Mesendoderm (in vitro differentiated cells): Measurements from ENCODE around the gene PARP8.

ENCODE experiments used
- DNase-seq: peaks from one replicate; pipeline ENCODE4 v3.0.0; 2013
- H2AK5ac ChIP-seq: 2 replicates; pipeline ENCODE4 v1.6.1; 2013; ENCODE audit warnings: low read length, inconsistent platforms
- H2BK120ac ChIP-seq: 2 replicates; pipeline ENCODE4 v1.6.1; 2013; ENCODE audit warnings: low read depth, mild to moderate bottlenecking, low read length, moderate library complexity, mixed read lengths
- H2BK15ac ChIP-seq: replicated peaks from 2 replicates; pipeline ENCODE4 v1.6.1; 2013; ENCODE audit warnings: low read depth, mild to moderate bottlenecking, moderate library complexity
- H2BK5ac ChIP-seq: 2 replicates; pipeline ENCODE4 v1.6.1; 2013; ENCODE audit warnings: low read length, inconsistent platforms
- H3K18ac ChIP-seq: 2 replicates; pipeline ENCODE4 v1.6.1; 2013; ENCODE audit warnings: mild to moderate bottlenecking, low read length, mixed read lengths
- H3K23ac ChIP-seq: one replicate; pipeline ENCODE4 v1.6.1; 2013; ENCODE audit warnings: low read length
- H3K27ac ChIP-seq: 2 replicates; pipeline ENCODE4 v1.5.1; 2013; ENCODE audit warnings: low read depth, mild to moderate bottlenecking, inconsistent platforms, low read length, moderate library complexity
- H3K27me3 ChIP-seq: 2 replicates; pipeline ENCODE4 v1.6.1; 2013; ENCODE audit warnings: low read length, control low read depth, mild to moderate bottlenecking, inconsistent platforms; ENCODE audit not compliant: insufficient read depth, poor library complexity
- H3K36me3 ChIP-seq: 2 replicates; pipeline ENCODE4 v1.6.1; 2013; ENCODE audit warnings: low read length, inconsistent platforms; ENCODE audit not compliant: control insufficient read depth, insufficient read depth
- H3K4ac ChIP-seq: one replicate; pipeline ENCODE4 v1.6.1; 2013; ENCODE audit warnings: low read depth, mild to moderate bottlenecking, low read length, moderate library complexity
- H3K4me1 ChIP-seq: 2 replicates; pipeline ENCODE4 v1.6.1; 2013; ENCODE audit warnings: low read depth, low read length, inconsistent platforms; ENCODE audit not compliant: control insufficient read depth
- H3K4me2 ChIP-seq: 2 replicates; pipeline ENCODE4 v1.6.1; 2013; ENCODE audit warnings: low read length
- H3K4me3 ChIP-seq: 2 replicates; pipeline ENCODE4 v1.5.1; 2013; ENCODE audit warnings: mild to moderate bottlenecking, low read length
- H3K56ac ChIP-seq: one replicate; pipeline ENCODE4 v1.6.1; 2013; ENCODE audit warnings: low read length
- H3K79me1 ChIP-seq: 2 replicates; pipeline ENCODE4 v1.6.1; 2013; ENCODE audit warnings: low read length, inconsistent platforms
- H3K79me2 ChIP-seq: 2 replicates; pipeline ENCODE4 v1.6.1; 2013; ENCODE audit warnings: mild to moderate bottlenecking, low read length; ENCODE audit not compliant: control insufficient read depth, insufficient read depth
- H3K9ac ChIP-seq: 2 replicates; pipeline ENCODE4 v1.6.1; 2013; ENCODE audit warnings: low read length, inconsistent platforms
- H4K5ac ChIP-seq: one replicate; pipeline ENCODE4 v1.6.1; 2013; ENCODE audit warnings: low read length
- H4K8ac ChIP-seq: one replicate; pipeline ENCODE4 v1.6.1; 2013; ENCODE audit warnings: low read depth, mild to moderate bottlenecking, control low read depth, low read length, moderate library complexity
- WGBS: extraction: QIAGEN DNeasy Blood & Tissue Kit; methylation state at CpG from one replicate; pipeline ENCODE4 v1.1.7; 2013; ENCODE audit warnings: low lambda C conversion rate, missing lambda C conversion rate; ENCODE audit not compliant: insufficient coverage; ENCODE audit errors: extremely low coverage; 5-methylcytosine and 5-hydroxymethylcytosine counted together

PARP8 gene

GRCh38 chr5:50881407-50881806, 215.0 kb downstream of the PARP8 start:
- Histone ChIP-seq H3K4ac (no peak overlapping the region), H3K27me3 (no peaks in the 10 kb centered on the region), H2BK15ac (no peak overlapping the region), H4K8ac (no peak overlapping the region), H3K23ac (no peak overlapping the region), H3K4me1 (no peaks in the 10 kb centered on the region), H3K36me3 (no peaks in the 10 kb centered on the region), H3K4me3 (no peak overlapping the region), H3K79me2 (no peaks in the 10 kb centered on the region), H2BK5ac (no peak overlapping the region), H3K27ac (no peak overlapping the region), H2BK120ac (no peak overlapping the region), H3K79me1 (no peaks in the 10 kb centered on the region), H3K4me2 (no peak overlapping the region), H4K5ac (no peak overlapping the region), H3K18ac (no peak overlapping the region), H2AK5ac (no peak overlapping the region), H3K9ac (no peak overlapping the region), H3K56ac (no peak overlapping the region)
- no peak for DNase-seq
- no CpG with 5 or more reads among the region's 3 CpGs for WGBS

DNA sequence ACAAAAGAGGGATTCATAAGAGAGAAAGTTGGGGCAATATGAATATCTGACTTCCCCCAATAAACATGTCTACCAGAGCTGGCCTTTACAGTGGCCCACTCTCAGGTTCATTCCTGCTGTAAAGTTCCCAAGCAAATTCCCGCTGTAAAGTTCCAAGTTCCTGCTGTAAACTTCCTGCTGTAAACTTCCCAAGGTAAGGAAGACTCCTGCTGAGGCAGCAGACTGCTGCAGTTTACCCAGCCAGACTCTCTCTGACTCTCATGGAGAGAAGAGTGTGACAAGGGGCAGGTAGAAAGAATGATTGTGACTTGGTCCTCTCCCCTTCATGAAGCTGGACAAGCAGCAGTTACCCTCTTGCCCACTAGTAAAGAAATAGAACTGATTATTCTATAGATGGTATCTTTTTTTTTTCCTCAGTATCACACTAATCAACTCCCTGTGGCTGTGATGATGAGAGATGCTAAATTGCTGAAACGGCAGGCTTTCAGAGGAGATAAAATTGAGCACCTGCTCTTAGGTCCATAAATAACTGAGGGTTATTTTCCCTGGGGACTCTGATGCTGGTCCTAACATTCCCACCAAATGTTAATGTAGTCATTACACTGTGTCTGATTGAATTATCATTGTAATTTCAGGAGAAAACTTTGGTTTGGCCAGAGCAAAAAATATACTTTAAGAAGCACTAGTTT, 220.4 kb downstream of the PARP8 start:
- Histone ChIP-seq H3K4me1 (no peaks in the 10 kb centered on the region), H2AK5ac (no peak overlapping the region), H3K4ac (no peak overlapping the region), H4K8ac (no peak overlapping the region), H2BK5ac (no peak overlapping the region), H3K36me3 (no peaks in the 10 kb centered on the region), H3K9ac (no peak overlapping the region), H3K4me3 (no peak overlapping the region), H3K4me2 (no peak overlapping the region), H3K27me3 (no peaks in the 10 kb centered on the region), H3K79me1 (no peaks in the 10 kb centered on the region), H3K79me2 (no peaks in the 10 kb centered on the region), H3K18ac (no peak overlapping the region), H3K56ac (no peak overlapping the region), H2BK15ac (no peak overlapping the region), H3K27ac (no peak overlapping the region), H2BK120ac (no peak overlapping the region), H3K23ac (no peak overlapping the region), H4K5ac (no peak overlapping the region)
- DNase-seq, result peak; percentile 46
- WGBS, result no CpG with 5 or more reads among the region's 2 CpGs

- Histone ChIP-seq H3K36me3 (no peaks in the 10 kb centered on the region), H2AK5ac (no peak overlapping the region), H3K23ac (no peak overlapping the region), H2BK120ac (no peak overlapping the region), H2BK5ac (no peak overlapping the region), H4K5ac (no peak overlapping the region), H3K79me1 (no peaks in the 10 kb centered on the region), H3K4me1 (no peaks in the 10 kb centered on the region), H3K4me2 (no peak overlapping the region), H2BK15ac (no peak overlapping the region), H3K9ac (no peak overlapping the region), H4K8ac (peak overlapping the region; percentile 28), H3K27me3 (no peaks in the 10 kb centered on the region), H3K27ac (no peak overlapping the region), H3K18ac (no peak overlapping the region), H3K79me2 (no peaks in the 10 kb centered on the region), H3K4me3 (no peak overlapping the region), H3K4ac (no peak overlapping the region), H3K56ac (no peak overlapping the region)
- WGBS, result no CpG with 5 or more reads among the region's 3 CpGs
- DNase-seq, result no peak
Measured at GRCh38 chr5:50887889-50888633, 221.6 kb downstream of the PARP8 start.

DNA sequence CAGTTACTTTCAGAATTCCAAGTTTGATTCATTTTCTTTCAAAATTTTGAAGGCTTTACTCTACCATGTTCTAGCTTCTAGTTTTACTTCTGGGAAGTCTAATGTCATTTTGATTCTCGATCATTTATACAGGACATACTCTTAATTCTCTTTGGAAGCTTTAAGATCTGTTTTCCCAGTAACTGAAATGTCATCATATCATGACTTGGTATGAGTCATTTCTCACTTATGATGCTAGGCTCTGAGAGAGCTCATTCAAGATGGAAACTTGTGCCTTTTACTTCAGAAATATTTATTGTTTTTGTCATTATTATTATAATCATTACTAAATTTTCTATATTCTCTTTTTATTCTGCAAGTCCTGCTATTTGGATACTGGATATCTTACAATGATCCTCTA, 222.3 kb downstream of the PARP8 start:
- H3K79me2 ChIP-seq, result no peaks in the 10 kb centered on the region
- H3K9ac ChIP-seq, result no peak overlapping the region
- H3K4ac ChIP-seq, result no peak overlapping the region
- H4K5ac ChIP-seq, result no peak overlapping the region
- no peak overlapping the region for H3K4me2 ChIP-seq
- no peak overlapping the region for H2AK5ac ChIP-seq
- H3K4me1 ChIP-seq, result no peaks in the 10 kb centered on the region
- H2BK5ac ChIP-seq, result no peak overlapping the region
- no peak overlapping the region for H3K18ac ChIP-seq
- H3K36me3 ChIP-seq, result no peaks in the 10 kb centered on the region
- no peak overlapping the region for H3K4me3 ChIP-seq
- H2BK120ac ChIP-seq, result no peak overlapping the region
- no peak overlapping the region for H4K8ac ChIP-seq
- no peak overlapping the region for H3K56ac ChIP-seq
- H3K23ac ChIP-seq, result no peak overlapping the region
- H2BK15ac ChIP-seq, result no peak overlapping the region
- H3K27ac ChIP-seq, result no peak overlapping the region
- H3K79me1 ChIP-seq, result no peaks in the 10 kb centered on the region
- no peaks in the 10 kb centered on the region for H3K27me3 ChIP-seq
- no peak for DNase-seq
- WGBS, result no CpG with 5 or more reads among the region's 1 CpG

GRCh38 chr5:50889790-50890189, 223.4 kb downstream of the PARP8 start:
- DNase-seq, result no peak
- H4K8ac ChIP-seq, result no peak overlapping the region
- no peak overlapping the region for H2AK5ac ChIP-seq
- H2BK120ac ChIP-seq, result no peak overlapping the region
- no peaks in the 10 kb centered on the region for H3K4me1 ChIP-seq
- H3K4ac ChIP-seq, result no peak overlapping the region
- H3K4me2 ChIP-seq, result no peak overlapping the region
- no peak overlapping the region for H3K4me3 ChIP-seq
- H3K27ac ChIP-seq, result no peak overlapping the region
- H4K5ac ChIP-seq, result no peak overlapping the region
- no peak overlapping the region for H2BK15ac ChIP-seq
- no peak overlapping the region for H3K9ac ChIP-seq
- H3K79me2 ChIP-seq, result no peaks in the 10 kb centered on the region
- H3K27me3 ChIP-seq, result no peaks in the 10 kb centered on the region
- H3K36me3 ChIP-seq, result no peaks in the 10 kb centered on the region
- H3K56ac ChIP-seq, result no peak overlapping the region
- no peak overlapping the region for H3K23ac ChIP-seq
- no peak overlapping the region for H3K18ac ChIP-seq
- no CpG with 5 or more reads among the region's 2 CpGs for WGBS
- no peak overlapping the region for H2BK5ac ChIP-seq
- H3K79me1 ChIP-seq, result no peaks in the 10 kb centered on the region
